ENCODE data around the gene SIX6.

Gene SIX6

DNA sequence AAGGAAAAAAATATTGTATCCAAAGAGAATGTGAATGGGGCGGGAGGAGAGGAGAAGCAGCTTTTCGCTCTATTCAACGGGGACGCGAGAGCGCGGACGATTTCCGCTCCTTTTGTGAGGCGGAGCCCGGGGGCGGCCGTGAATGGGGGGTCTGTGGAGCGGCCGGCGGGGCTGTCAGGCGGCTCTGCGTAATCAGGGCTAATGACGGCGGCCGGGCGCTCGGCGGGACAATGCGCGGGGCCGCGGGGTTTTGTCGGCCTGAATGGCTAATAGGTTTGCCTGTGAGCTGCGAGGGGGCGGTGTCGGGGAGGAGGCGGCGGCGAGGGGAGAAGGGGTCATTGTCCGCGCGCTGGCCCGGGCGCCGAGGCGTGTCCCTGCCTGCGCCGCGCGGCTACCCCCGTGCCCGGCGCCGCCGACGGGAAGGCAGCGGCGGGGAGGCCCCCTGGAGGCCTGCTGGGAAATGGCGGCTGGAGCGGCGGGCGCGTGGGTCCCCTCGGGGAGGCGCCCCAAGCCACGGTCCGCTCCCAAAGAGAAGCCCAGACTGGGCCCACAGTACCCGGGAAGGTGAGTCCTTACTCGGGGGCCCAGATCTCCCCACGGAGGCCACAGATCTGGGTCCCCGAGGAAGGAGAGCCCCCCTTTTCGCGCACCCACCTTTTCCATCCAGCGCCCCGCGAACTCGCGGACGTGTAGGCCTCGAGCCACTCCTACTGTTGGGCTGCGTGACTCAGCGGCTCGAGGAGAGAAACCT lies 6.0 kb downstream of the SIX6 start:
- DNase-seq, result peak; percentile 64 to 70

DNA sequence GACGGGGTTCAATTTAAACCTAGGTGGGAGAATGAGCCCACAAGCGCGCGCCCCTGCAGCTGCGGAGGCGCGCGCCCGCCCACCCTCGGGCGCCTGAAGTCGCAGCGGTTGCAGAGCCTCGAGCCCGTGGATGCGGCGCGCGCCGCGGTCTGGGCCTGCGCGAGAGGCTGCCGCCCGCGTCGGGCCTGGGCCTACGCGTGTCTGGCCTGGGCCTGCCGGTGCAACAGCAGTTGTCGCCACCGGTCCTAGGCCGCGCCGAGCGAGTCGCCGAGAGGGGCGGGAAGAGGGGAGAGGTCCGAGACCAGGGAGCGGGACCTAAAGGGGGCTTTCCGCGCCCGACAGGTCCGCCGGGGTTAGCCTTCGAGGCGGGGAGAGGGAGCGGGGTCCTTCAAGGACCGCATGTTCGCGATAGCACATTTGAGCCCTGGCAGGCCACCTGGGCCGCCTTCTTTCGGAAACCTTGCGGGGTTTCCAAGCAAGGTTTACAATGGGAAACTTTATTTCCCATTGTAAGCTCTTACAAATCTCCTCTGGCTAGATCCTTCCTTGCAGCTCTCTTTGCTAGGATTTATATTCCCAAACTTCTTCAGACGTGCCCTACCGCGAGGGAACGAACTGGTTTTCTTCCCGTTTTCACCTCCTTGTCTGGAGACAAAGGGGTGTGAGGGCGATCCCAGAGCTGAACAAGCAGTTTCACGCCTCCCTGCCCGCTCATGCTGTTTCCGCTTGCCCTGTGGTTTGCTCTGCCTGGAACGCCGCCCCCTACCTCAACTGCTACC lies 6.8 kb downstream of the SIX6 start:
- DNase-seq, result no peak

- DNase-seq, result no peak
Observed at GRCh38 chr14:60532442-60532841, 23.5 kb downstream of the SIX6 start.

DNA sequence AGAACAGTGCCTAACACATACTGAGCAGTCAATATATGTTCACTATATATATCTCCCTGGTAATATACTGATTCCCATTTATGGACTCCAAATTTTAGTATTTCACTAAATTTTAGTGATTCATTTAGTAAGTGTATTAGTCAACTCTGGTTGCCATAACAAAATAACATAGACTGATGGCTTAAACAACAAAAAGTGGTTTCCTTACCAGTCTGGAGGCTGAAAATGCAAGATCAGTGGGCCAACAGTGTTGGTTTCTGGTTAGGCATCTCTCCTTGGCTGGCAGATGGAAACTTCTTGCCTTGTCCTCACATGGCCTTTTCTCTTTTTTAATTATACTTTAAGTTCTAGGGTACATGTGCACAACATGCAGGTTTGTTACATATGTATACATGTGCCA lies 28.7 kb downstream of the SIX6 start:
- no peak for DNase-seq

DNA sequence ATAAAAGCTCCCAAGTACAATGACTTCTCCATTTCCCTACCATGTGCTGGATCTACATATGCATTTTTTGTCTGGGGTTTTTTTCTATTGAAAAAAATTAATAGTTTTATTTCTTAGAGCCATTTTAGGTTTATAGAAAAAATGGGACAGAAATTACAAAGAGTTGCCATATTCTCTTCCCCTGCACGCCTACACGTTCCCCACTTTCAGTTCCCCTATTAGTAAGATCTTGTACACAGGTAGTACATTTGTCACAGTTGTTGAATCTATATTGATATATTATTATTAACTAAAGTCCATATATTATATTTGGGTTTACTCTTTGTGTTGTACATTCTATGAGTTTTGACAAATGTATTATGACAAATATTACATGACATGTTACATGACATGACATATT lies 35.7 kb downstream of the SIX6 start:
- DNase-seq, result no peak

DNA sequence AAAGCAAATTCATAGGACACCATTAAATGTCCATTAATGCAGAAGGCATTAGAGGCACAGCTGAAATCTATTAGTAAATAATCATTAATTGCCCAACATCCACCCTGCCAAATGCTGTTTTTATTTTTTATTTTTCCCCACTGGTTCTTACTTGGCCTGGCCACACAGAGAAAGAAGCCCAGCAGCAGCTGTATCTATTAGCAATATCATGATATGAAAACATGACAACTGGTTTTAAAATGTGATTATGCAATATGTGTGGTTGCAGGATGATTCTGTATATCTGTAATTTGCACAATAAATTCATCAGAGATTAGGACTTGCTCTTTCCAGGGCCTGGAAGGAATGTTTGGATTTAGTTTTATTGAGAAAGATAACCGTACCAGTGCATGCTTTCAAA lies 44.9 kb downstream of the SIX6 start:
- DNase-seq, result no peak

DNA sequence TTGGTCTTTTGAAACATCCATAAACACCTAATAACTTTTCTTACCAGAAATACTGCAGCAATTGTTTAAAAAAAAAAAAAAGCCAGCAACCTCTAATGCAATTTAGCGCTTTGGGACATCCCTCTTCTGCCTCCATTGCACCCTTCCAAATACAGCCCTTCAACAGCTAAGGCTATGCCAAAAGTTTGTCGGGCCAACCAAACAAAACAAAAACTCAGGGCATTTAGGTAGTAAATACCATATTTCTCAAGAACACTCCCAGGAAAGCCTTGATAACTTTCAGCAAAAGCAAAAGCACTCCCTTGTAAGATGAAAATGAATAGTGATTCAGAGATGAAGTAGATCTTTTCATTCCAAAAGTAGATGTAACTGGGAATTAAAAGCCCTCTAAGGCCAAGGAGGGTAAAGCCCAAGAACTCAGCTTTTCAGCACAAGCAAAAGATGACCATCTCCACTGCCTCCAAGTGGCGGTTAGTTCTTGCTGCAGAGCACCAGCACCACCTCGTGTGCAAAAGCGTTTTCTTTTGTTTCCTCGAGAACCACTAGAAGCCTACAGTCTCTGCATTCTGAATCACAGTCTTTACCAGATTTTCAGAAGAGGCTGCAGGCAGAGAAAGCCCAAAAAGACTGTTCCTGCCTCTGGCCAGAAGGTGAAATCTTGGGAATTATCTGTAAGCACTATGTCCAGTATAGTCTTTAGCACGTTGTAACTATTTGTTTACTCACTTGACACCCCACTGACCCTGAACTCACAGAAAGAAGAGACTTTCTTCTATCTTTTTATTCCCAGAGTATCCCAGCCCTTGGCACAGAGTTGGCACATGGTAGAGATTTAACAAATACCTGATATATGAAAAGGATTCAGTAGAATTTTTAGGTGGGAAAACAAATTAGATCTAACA lies 53.1 kb downstream of the SIX6 start:
- peak; percentile 90 to 91 for DNase-seq
